SH-SY5Y (cell line): ENCODE data around the gene NINL.

Experiments
- GATA2 ChIP-seq: IDR thresholded peaks from 2 replicates; pipeline ENCODE4 v1.6.1; 2011; ENCODE audit warnings: mild to moderate bottlenecking, low read depth, low read length
- GATA3 ChIP-seq: IDR thresholded peaks from 2 replicates; pipeline ENCODE4 v1.6.1; 2011; ENCODE audit warnings: low read depth, mild to moderate bottlenecking, low read length, moderate library complexity

DNA sequence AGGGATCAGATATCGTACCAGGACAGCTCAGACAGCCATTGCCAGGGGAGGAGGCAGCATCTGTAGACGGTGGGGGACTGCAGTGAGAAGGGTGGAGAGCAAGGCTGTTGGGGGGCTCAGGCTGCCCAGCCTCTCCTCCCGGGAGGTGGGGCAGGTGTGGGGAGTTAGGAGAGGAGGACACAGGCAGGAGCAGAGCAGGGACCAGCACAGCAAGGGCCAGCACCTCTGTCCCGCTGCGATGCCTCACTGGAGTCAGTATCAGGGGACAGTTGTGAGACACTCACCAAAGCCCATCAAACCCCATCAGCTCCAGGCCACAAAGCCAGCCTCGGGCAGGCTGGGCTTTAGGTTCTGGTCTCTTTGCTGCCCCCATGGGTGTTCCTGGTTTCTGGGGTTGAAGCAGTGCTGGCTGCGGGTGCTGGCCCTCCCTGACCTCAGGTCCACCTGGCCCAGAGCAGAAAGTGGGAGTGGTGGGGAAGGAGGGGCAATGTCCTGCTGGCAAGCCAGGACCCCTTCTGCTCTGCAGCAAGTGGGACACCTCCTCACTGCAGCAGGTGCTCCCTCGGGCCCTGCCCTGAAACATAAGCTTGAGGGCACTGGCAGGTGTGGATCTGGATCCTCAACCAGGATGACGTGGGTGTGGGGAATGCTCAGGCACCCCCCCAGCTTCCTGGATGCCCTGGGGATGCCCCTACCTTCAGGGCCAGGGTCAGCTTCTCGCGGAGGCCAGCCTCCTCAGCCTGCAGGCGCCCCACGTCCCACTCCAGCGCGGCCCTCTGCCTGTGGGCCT, 94.5 kb downstream of the NINL start:
- no peak for TF ChIP-seq GATA2
- no peak for TF ChIP-seq GATA3
